Activated CD4-positive, CD25-positive, alpha-beta regulatory T cell (primary cell): ENCODE measurements around the gene MAPK9.

Experiments used
- DNase-seq, 4 experiments: peaks; one replicate each; lab custom pipeline; 2025; lab: John Stamatoyannopoulos, UW

The MAPK9 gene

GRCh38 chr5:180204276-180204819 is 87.5 kb downstream of the MAPK9 start:
- no peak for DNase-seq

- no peak for DNase-seq
These were observed 88.8 kb downstream of the MAPK9 start for GRCh38 chr5:180202939-180203573.

GRCh38 chr5:180201051-180201987 is 90.6 kb downstream of the MAPK9 start:
- DNase-seq = no peak

- no peak for DNase-seq
These were observed 92.5 kb downstream of the MAPK9 start for GRCh38 chr5:180199390-180199789.

- no peak for DNase-seq
These were observed 93.7 kb downstream of the MAPK9 start for GRCh38 chr5:180198208-180198607.

- DNase-seq = no peak
These were observed 94.7 kb downstream of the MAPK9 start for GRCh38 chr5:180197016-180197702.

- DNase-seq = no peak
These were observed 97.2 kb downstream of the MAPK9 start for GRCh38 chr5:180194410-180195345.

GRCh38 chr5:180193749-180194375 is 98.0 kb downstream of the MAPK9 start:
- no peak for DNase-seq

- DNase-seq = no peak
These were observed 100.2 kb downstream of the MAPK9 start for GRCh38 chr5:180191716-180192115.

GRCh38 chr5:180187767-180188166 is 104.1 kb downstream of the MAPK9 start:
- no peak for DNase-seq
